ENCODE results near the gene ABCE1. TPM values are rescaled to one million over a fixed set of nuclear protein-coding genes. Genes with fewer than 3 reads are reported as not detected.

ABCE1 gene
- total RNA-seq, 1 experiment from 2014 or later: 73.7 TPM

DNA sequence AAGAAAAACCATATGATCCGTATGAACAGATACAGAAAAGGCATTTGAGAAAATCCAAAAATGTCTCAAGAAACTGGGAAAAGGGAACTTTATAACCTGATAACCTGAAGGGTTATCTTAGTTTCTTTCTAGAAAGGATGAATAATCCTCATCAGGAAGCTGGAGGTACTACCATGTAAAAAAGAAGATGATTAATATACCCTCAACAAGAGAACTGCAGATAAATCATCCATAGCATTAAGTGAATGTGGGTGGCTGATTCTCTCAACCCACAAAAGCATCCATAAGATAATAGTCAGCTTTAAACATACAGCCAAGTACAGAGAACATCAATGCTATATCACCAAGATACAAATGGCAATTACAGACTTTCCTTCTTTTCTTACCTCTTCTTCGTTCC, 26.6 kb upstream of the ABCE1 start:
- in situ Hi-C loops (cut with HindIII; ENCODE audit: low pct_unique_long_range_greater_than_20kb, low sequenced_read_pairs) (no loop called here), intact Hi-C loops (cut with micrococcal nuclease; ENCODE audit: unreplicated experiment) (no loop called here)
- no peaks in the 10 kb centered on the region for H3K36me3 ChIP-seq (ENCODE audit: control insufficient read depth, insufficient read depth, low read length)
- no peaks in the 10 kb centered on the region for H3K27me3 ChIP-seq (ENCODE audit: control insufficient read depth, insufficient read depth, low read length)
- DNase-seq (ENCODE audit: low read depth, low spot score) (no peak), ATAC-seq (no peak)
- no peaks in the 10 kb centered on the region for H3K4me1 ChIP-seq (ENCODE audit: control insufficient read depth, insufficient read depth, low read length)
- no peak overlapping the region for H3K27ac ChIP-seq (ENCODE audit: low read length)
- TF ChIP-seq, protein P1, sequence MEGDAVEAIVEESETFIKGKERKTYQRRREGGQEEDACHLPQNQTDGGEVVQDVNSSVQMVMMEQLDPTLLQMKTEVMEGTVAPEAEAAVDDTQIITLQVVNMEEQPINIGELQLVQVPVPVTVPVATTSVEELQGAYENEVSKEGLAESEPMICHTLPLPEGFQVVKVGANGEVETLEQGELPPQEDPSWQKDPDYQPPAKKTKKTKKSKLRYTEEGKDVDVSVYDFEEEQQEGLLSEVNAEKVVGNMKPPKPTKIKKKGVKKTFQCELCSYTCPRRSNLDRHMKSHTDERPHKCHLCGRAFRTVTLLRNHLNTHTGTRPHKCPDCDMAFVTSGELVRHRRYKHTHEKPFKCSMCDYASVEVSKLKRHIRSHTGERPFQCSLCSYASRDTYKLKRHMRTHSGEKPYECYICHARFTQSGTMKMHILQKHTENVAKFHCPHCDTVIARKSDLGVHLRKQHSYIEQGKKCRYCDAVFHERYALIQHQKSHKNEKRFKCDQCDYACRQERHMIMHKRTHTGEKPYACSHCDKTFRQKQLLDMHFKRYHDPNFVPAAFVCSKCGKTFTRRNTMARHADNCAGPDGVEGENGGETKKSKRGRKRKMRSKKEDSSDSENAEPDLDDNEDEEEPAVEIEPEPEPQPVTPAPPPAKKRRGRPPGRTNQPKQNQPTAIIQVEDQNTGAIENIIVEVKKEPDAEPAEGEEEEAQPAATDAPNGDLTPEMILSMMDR (IDR thresholded peaks at IDR 0.05): no peak
- no peak for TF ChIP-seq POLR2AphosphoS5 (IDR thresholded peaks at IDR 0.05; ENCODE audit: low read depth, low read length)
- no peaks in the 10 kb centered on the region for H3K9me3 ChIP-seq (ENCODE audit: control insufficient read depth, insufficient read depth, low read depth, low read length)
- POLR2A ChIA-PET: no interaction called here
- BruUV-seq (replicated peaks): no TSS peak
- H3K4me3 ChIP-seq (ENCODE audit: low read depth in 2 of 2, low read length in 2 of 2): no peak overlapping the region
- CTCF ChIA-PET: no interaction called here

DNA sequence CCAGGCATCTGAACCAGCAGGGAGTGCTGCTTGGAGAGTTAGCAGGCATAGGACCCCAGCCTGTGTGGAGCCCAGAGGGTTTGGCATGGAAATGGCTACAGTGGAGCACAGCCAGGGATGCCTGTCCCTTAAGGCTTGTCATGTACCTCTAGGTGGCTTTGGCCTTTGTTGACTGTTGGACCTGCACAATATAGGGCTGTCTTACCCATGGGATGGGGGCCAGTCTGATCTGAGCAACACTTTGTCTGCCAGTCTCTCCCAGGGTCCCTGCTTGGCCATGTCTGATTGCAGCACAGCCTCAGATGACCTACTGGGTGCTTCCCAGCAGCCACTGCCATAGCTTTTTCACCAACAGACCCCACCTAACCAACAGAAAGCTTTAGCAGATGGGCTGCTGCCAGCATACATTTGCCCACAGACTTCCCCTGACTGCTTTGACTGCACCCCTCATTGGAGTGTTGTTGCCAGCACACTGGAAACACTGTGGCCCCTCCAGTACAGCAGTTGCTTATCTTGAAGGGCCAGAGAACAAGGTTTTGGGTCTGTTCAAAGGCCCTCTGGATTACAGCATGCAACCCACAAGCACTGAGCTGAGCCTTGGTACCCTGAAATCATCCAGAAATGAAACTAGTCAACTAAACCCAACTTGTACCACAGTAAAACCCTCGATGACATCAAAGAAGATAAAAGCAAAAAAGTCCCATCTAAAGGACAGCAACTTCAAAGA, 22.2 kb upstream of the ABCE1 start:
- H3K27ac ChIP-seq (ENCODE audit: low read length): no peak overlapping the region
- H3K36me3 ChIP-seq (ENCODE audit: control insufficient read depth, insufficient read depth, low read length): no peaks in the 10 kb centered on the region
- no peaks in the 10 kb centered on the region for H3K27me3 ChIP-seq (ENCODE audit: control insufficient read depth, insufficient read depth, low read length)
- intact Hi-C loops (cut with micrococcal nuclease; ENCODE audit: unreplicated experiment): no loop called here
- no peak overlapping the region for H3K4me3 ChIP-seq (ENCODE audit: low read depth in 2 of 2, low read length in 2 of 2)
- ChIA-PET CTCF (no interaction called here), POLR2A (no interaction called here)
- BruUV-seq (replicated peaks): no TSS peak
- ATAC-seq (no peak), DNase-seq (ENCODE audit: low read depth, low spot score) (no peak)
- no peaks in the 10 kb centered on the region for H3K9me3 ChIP-seq (ENCODE audit: control insufficient read depth, insufficient read depth, low read depth, low read length)
- TF ChIP-seq TCF7L2 (IDR thresholded peaks at IDR 0.05; ENCODE audit: low read depth, low read length) (no peak), SIN3A (IDR thresholded peaks at IDR 0.05; ENCODE audit: borderline replicate concordance, insufficient read depth, low read depth, low read length) (no peak), POLR2AphosphoS5 (IDR thresholded peaks at IDR 0.05; ENCODE audit: low read depth, low read length) (no peak)
- TF ChIP-seq, protein P2, sequence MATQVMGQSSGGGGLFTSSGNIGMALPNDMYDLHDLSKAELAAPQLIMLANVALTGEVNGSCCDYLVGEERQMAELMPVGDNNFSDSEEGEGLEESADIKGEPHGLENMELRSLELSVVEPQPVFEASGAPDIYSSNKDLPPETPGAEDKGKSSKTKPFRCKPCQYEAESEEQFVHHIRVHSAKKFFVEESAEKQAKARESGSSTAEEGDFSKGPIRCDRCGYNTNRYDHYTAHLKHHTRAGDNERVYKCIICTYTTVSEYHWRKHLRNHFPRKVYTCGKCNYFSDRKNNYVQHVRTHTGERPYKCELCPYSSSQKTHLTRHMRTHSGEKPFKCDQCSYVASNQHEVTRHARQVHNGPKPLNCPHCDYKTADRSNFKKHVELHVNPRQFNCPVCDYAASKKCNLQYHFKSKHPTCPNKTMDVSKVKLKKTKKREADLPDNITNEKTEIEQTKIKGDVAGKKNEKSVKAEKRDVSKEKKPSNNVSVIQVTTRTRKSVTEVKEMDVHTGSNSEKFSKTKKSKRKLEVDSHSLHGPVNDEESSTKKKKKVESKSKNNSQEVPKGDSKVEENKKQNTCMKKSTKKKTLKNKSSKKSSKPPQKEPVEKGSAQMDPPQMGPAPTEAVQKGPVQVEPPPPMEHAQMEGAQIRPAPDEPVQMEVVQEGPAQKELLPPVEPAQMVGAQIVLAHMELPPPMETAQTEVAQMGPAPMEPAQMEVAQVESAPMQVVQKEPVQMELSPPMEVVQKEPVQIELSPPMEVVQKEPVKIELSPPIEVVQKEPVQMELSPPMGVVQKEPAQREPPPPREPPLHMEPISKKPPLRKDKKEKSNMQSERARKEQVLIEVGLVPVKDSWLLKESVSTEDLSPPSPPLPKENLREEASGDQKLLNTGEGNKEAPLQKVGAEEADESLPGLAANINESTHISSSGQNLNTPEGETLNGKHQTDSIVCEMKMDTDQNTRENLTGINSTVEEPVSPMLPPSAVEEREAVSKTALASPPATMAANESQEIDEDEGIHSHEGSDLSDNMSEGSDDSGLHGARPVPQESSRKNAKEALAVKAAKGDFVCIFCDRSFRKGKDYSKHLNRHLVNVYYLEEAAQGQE (IDR thresholded peaks at IDR 0.05; ENCODE audit: insufficient read depth in 1 of 2, low read depth in 2 of 2, low read length in 1 of 2): no peak
- TF ChIP-seq, protein P1 (IDR thresholded peaks at IDR 0.05): no peak
- in situ Hi-C loops (cut with HindIII; ENCODE audit: low pct_unique_long_range_greater_than_20kb, low sequenced_read_pairs): no loop called here
- no peaks in the 10 kb centered on the region for H3K4me1 ChIP-seq (ENCODE audit: control insufficient read depth, insufficient read depth, low read length)

All from Panc1 (cell line).